HG02885 (cell line): ENCODE data around the gene ZBED3.
"Not testable (repeated sequence)": the region's sequence is repeated elsewhere in the genome, so short reads cannot be mapped to it uniquely, and the experiment has no call there.

Experiments used
- ATAC-seq: cut with Tn5 transposase; IDR thresholded peaks from one replicate; pipeline ENCODE4 v1.9.1; 2021; ENCODE audit warnings: mild to moderate bottlenecking; ENCODE audit not compliant: unreplicated experiment, poor library complexity

Gene ZBED3, protein sequence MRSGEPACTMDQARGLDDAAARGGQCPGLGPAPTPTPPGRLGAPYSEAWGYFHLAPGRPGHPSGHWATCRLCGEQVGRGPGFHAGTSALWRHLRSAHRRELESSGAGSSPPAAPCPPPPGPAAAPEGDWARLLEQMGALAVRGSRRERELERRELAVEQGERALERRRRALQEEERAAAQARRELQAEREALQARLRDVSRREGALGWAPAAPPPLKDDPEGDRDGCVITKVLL

DNA sequence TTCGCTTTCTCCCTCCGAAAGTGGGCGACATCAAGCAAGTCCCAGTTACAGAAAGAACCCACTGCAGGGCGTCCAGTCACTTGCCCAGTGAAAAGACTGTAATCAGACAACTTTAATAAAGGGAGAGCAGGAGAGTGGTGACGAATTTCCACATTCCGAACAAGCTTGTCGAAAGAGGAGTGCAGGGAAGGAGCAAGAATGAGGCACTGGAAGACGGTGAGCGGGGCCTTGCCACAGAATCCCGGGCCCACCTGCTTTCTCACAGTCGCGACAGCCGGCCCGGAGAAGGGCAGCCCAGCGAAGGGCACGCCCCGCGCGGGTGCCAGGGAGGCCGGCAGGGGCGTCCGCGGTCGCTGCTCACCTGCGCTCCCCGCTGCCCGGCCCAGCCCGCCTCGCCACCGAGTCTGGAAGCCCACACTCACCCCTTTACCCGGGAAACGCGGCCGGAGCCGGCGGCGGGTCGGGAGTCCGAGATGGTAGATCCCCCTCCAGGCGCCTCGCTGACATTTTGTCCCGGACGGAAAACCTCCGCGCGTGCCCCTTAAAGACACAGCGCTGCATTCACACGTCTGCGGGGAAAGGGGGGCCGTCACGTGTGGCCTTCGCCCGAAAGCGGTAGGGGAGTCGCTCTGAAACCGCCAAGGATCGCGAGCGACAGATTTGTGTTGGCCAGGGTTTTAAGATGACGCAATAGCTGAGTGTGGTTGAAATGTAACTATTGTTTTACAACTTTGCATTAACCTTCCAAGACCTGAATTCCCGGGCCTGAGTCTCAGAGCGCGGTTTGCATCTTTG lies at the start of gene ZBED3:
TSS of gene ZBED3 (minus strand) at position 597 of the 795 bp plus-strand sequence. CDS start 9,407 bp downstream, outside the sequence.
- ATAC-seq = peak; percentile 72

DNA sequence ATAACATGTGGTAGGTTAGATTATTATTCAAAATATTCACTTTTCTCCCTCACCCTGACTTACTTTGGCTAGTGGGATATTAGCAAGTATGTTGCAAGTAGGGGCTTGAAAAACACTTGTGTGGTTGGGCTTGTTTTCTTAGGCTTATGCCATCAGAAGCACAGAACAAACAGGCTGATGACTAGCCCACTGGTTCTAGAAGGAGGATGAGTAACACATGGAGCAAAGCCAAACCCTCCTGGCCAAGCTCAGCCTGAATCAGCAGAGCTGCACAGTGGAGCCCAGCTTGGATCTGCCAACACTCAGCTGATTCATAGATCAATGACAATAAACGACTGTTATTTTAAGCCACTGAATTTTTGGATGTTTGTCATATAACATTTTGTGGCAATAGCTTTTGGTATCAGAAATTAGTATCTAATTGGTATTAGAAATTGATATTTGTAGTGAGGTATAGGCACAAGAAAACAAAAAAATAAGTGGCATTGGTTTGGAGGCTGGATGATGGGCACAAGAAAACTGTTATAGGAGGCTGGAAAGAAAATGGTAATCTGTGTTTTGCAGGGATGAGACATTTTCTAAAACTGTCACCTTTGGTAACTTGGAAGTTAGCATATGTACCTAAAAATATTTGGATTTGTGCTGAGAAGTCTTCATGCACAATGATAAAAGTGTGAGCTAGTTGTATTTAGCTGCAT lies 46.1 kb upstream of the ZBED3 start:
- no peak for ATAC-seq

DNA sequence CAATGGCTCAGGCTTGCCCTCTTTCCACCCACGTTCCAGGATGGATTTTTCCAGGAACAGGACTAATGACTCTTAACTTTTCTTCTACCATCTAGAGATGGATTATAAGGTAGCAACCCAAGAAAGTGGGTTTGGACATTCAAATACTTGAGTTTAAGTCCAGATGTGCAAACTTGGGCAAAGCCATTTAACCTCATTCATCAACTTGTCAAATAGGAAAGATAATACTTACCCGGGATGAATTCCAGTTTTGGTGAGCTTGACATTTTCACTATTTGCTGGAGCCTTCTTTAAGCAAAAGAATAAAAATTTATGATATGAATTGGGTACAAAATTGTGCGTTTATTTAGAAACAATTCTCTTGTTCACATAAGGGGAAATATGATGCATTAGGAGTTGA lies 44.3 kb upstream of the ZBED3 start:
- no peak for ATAC-seq

DNA sequence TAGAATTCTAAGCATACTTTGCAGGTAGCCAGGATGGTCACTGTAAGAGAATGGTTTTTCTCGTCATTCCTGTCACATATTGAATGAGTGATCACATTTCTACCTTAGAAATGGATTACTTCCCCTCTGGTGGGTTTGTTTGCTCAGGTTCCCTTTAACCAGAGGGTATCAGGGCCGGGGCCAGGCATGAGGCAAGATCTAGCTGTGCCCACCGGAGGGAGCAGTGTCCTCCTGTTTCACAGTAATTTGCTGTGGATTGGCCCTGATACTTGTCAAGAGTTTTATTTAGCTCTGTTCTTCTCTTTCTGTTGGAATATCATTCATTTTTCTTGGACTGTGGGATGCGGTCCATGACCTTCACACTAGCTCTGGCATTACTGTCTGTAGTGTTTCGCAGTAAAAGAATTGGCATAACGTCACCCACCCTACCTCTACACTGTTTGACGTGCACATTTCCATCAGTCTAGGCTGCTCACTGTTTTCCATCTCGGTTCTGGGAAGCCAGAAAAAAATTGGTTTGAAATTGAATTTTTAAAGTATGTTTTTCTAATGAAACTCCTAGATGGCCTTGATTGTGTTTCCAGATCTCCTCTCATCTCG lies 42.4 kb upstream of the ZBED3 start:
- ATAC-seq = no peak

DNA sequence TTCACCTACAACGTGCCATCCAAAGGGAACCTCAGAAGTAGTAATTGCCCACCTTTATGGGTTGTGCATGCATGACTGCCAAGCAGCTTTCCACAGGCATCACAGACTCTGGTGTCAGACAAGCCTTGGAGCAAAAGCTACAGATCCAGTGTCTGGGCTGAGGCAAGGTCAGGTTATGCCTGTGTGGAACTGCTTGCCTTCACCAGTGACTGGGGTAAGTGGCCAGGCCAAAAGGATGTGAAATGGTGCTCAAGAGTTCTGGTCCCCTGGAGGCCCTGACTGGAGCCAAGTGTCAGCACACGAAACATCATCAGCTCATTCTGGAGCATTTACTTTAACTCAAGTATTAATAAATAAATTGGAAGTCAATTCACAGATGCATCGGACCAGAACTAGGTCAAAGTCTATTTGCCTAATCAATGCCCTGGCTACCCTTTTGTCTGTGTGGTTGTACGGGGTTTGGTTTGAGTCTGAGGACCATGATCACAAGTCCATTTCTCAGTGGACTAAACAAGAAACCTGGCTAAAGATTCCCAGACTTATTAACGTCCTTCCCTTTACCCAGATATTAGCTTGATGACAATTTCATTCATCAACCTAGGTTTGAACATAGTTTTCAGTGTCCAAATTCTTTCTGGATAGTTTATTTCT lies 41.5 kb upstream of the ZBED3 start:
- ATAC-seq = no peak

DNA sequence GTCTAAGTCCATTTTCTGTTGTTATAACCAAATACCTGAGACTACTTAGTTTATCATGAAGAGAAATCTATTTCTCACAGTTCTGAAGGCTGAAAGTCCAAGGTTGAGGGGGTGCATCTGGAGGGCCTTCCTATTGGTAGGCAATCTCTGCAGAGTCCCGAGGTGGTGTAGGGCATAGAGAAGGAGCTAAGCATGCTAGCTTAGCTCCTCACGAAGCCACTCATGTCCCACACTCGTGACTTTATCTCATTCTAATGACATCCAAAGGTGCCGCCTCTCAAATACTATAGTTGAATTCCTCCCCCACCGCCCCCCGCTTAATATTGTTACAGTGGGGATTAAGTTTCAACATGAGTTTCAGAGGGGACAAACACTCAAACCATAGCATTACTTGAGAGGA lies 36.0 kb upstream of the ZBED3 start:
- no peak for ATAC-seq

DNA sequence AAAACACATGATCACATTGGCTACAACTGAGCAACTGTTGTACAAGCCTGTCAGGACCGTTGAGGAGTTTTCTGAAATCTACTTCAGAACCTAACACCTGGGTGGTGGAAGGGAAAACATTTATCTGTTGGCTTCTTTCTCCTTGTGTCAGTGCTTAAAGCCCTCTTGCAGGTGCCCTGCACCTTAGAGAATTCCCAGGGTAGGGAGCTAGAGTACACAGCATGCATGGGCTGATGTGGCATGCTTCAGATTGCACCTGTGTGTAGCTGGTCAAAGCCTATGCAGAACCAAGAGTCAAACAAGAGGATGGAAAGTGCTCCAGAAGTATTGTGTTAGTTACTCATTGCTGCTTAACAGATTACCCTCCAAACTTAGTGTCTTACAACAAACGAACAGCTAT lies 33.6 kb upstream of the ZBED3 start:
- ATAC-seq = no peak

DNA sequence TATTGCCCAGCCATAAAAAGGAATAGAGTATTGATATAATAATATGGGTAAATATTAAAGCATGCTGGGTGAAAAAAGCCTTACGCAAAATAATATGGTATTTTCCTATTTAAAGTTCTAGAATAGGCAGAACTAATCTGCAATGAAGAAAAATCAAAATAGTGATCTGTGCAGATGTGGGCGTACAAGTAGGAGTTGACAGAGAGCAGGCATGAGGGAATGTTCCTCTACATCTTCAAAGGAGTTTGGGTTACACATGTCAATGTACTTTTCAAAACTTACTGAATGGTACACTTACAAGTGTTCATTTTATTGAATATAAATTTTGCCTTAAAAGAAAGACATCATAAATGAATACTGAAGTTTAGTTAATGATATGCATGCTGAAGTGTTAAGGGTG lies 33.0 kb upstream of the ZBED3 start:
- ATAC-seq = no peak

DNA sequence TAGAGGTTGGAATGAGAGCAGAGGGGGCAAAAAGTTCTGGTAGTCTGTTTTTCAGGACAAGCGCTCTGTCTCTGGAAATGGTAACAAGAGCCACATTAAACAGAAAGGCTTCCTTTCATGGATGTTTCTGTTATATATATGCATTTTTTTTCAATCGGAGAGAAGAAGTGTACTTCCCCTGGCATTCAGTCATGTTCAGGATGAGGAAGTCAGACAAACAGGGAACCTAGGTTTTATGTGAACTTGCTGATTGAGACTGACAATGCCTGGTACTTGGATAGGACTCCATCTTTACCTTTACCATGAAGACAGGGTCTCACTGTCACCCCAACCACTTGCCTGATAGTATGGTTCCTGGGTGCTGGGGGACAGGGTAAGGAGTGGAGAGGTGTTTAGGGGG lies 30.1 kb upstream of the ZBED3 start:
- ATAC-seq = no peak

DNA sequence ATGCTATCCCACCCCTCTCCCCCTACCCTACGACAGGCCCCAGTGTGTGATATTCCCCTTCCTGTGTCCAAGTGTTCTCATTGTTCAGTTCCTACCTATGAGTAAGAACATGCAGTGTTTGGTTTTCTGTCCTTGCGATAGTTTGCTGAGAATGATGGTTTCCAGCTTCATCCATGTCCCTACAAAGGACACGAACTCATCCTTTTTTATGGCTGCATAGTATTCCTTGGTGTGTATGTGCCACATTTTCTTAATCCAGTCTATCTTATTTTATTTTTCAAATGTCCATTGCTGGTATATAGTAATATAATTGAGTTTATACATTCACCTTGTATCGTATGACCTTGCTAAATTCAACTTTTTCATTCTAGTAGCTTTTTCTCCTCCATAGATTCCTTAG lies 19.9 kb upstream of the ZBED3 start:
- not testable (repeated sequence) for ATAC-seq

DNA sequence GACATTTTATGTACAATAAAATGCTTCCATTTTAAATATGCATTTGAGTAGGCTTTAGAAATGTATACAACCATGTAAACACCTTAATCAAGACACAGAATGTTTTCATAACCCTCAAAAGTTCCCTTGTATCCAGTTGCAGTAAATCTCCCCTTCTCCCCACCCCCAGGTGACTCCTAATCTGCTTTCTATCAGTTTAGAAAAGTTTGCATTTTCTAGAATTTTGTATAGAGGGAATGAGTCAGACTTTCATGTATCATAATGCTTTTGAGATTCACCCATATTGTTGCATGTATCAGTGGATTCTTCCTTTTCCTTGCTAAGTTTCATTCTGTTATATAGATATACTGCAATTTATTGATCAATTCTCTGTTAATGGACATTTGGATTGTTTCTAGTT lies 17.7 kb upstream of the ZBED3 start:
- no peak for ATAC-seq

DNA sequence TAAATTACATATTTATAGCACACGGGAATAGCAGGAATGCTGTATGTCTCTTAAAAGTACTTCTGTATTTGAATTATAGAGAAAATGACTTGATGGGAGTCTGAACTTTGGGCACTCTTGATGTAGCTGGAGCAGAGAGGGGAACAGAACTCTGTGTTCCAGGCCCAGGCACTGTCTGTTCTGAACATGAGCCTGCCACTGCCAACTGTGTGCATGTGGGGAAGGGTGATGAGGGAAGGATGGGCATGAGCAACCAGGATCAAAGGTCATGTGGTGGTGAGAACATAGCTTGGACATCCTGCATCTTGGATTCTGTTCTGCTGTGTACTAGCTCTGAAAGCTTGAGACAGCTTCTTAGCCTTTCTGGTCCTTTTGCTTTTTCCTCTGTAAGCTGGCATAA lies 16.4 kb upstream of the ZBED3 start:
- ATAC-seq = no peak

DNA sequence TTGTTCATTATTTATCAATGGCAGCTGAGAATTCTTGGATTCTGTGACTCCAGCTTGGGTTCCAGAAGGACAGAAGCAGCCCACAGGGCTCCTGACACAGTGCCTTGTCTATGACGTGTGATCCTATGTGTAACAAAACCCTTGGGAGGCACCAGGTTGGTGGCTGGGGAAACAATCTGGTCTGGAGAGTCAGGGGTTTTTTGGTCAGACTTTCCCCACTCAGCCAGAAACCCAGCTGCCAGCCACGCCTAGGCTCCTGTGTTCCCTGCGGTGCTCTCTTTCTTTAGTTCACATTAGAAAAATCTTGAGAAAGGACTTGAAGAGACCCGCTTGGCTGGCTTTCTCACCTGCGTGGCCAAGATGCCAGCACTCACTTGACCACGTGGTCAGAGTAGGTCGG lies 15.5 kb upstream of the ZBED3 start:
- no peak for ATAC-seq

DNA sequence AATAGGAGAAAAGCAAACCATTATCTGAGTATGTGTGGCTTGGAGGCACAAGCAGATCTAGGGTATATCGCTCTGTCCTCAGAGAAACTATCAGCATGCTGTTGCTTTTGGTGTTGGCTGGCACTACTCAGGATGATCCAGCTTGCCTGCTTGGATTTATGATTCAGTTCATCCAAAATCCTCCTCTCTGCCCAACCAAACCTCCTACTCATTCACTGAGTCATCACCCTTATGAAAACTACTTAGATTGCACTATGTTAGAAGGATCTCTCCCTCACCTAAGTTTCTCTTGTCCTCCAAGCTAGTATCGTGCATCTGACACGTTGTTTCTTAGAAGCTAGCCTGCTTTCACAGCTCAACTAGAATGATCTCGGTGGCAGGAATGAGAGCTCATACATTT lies 14.2 kb upstream of the ZBED3 start:
- ATAC-seq = no peak

DNA sequence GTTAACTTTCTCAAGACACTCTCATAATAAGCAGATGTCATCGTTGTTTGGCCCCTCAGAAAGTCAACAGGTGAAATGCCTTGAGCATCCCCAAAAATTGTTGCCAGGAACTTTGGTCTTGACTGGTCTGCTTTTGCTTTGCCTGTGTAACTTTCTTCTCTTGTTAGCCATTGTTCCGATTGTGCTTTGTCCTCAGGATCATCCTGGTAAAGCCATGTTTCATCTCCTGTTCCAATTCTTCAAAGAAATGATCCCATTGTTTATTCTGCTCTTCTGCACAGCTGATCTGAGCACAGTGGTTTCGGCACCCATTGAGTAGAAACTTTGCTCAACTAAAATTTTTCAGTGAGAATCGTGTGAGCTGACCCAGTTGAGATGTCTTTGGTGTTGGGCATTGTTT lies 8.1 kb upstream of the ZBED3 start:
- no peak for ATAC-seq

DNA sequence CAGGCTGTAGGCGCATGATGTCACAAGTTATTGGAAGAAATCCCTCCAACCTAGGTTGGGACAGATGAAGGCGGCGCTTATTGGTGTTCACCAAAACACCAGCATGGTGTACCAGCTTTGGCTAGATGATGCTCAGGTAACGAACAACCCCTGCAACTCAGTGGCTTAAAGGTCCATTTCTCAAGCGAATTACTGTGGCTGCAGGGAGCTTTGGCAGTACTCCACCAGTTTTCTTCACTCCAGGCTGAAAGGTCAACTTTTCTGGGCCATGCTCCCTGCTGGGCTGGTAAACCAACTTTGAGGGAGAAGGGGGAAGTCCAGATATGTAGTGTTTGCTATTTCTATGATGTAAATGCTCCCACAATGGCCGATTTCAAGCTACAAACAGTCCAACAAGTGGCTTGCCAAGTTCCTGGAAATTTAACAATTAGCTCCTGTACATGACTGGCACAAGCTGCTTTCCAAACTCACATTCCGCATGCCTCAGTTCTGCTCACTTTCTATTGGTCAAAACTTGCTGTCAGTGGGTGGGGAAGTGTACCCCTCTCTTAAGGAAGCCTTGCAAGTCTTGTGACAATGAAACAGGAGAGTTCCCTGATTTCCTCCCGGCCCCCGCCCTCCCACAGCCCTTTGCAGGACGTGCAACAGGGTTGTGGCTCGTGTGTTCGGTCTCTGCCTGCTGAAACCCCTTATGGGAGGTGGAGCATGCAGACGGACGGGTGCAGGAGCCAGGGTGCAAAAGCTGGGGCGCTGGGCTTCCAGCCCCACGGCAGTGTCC lies 588 bp upstream of the ZBED3 start:
- ATAC-seq = peak; percentile 20

DNA sequence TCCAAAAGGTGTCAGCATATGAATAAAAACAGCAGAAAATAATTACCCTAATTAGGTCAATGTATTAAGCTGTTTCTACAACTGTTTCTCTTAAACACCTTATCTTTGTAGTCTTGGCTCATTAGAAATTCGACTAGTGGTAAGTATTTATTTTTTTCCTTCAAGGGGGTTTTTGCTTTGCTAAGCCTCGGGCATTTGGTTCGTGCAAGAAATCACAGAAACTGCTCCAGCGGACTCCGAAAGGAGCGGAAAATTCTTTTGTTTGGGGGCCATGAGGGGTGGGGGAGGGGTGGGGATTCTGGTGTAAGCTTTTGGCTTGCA lies 757 bp downstream of the ZBED3 start:
- no peak for ATAC-seq

DNA sequence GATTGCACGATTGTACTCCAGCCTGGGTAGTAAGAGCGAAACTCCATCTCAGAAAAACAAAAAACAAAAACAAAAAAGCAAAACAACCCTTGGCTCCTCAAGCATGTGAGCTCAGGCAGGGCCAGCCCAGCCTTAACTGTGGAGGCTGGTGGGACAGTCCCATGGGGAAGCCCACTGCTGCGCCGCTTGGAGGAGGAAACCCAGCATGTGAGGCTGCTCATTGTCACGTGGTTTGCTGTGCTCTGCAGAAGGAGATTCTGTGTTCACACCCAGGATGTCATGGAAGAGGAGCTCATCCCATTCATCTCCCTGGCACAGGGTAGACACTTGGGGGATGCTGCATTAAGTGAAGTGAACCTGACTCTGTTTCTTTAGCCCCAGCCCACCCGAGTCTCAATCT lies 4.0 kb downstream of the ZBED3 start:
- ATAC-seq = no peak

DNA sequence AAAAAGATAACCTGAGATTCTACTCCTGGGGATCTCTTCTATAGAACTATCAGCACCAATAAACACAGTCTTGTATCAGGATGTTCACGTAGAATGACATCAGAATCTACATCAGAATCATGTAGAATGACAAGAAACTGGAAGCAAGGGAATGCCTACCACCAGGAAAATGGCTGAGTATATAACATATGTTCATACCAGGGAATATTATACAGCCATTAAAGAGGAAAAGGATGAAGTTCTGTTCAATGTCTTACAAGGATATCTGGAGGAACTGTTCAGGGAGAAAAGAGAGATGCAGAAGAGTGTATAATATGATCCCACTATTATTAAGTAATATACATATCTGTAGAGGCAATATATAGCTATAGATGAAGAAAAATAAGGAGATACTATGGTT lies 4.8 kb downstream of the ZBED3 start:
- no peak for ATAC-seq

DNA sequence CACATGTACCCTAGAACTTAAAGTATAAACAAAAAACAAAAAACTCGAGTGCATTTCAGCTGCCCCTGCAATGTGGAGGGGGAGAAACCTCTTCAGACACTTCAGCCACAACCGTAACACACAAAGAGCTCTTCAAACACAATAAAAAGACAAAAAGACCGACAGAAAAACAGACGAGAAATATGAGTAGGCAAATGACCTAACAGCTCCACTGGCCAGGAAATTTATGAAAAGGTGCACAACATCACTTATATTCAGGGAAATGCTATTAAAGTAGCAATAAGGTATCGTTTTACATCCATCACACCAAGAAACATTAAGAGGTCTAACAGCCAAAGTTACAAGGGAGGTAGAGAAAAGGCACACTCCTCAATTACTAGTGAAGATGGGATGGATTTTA lies 6.2 kb downstream of the ZBED3 start:
- ATAC-seq = no peak
